Activated B cell treated with CpG ODN at 0.5 μM for 24 hours (primary cell): ENCODE measurements around the gene ATP2B1. TPM values are rescaled to one million over a fixed set of nuclear protein-coding genes. Genes with fewer than 3 reads are reported as not detected.

Experiments used
- ATAC-seq: fragments of 200-7000 bp; cut with Tn5 transposase; one replicate; pipeline ENCODE4 v1.10.0; 2021; ENCODE audit warnings: low read depth, mild to moderate bottlenecking, moderate library complexity
- CTCF ChIA-PET: fragments of 350-600 bp; sonication (Branson Sonifier 250); formaldehyde crosslinking; loops from one replicate; lab custom pipeline; 2021; ENCODE audit warnings: antibody characterized with exemption; lab: Charles Lee
- POLR2A ChIA-PET: fragments of 350-600 bp; sonication (Branson Sonifier 250); formaldehyde crosslinking; loops from one replicate; lab custom pipeline; 2021; ENCODE audit warnings: antibody characterized with exemption; lab: Charles Lee
- DNase-seq: peaks from one replicate; pipeline ENCODE4 v3.0.0; 2022
- H3K27ac Mint-ChIP-seq: one replicate; pipeline ENCODE4 v1.8.0; 2020; ENCODE audit warnings: mixed read lengths
- H3K27me3 Mint-ChIP-seq: one replicate; pipeline ENCODE4 v1.8.0; 2021; ENCODE audit warnings: mixed read lengths
- H3K36me3 Mint-ChIP-seq: one replicate; pipeline ENCODE4 v1.8.0; 2021; ENCODE audit warnings: low read depth, mixed read lengths
- H3K4me1 Mint-ChIP-seq: one replicate; pipeline ENCODE4 v1.8.0; 2021; ENCODE audit warnings: mixed read lengths
- H3K4me3 Mint-ChIP-seq: one replicate; pipeline ENCODE4 v1.8.0; 2020; ENCODE audit warnings: mild to moderate bottlenecking, mixed read lengths
- H3K9me3 Mint-ChIP-seq: one replicate; pipeline ENCODE4 v1.8.0; 2020; ENCODE audit warnings: mixed read lengths
- CTCF ChIP-seq: fragments of 200-600 bp; IDR thresholded peaks from one replicate; pipeline ENCODE4 v1.8.0; 2022; ENCODE audit warnings: antibody characterized with exemption, mild to moderate bottlenecking
- intact Hi-C: fragments of 100-400 bp; cut with micrococcal nuclease; formaldehyde crosslinking; loops from one replicate; pipeline ENCODE4 v1.15.1; 2024
- total RNA-seq: library from RNA; stranded (reverse); gene quantifications from 2 replicates; pipeline ENCODE4 v1.2.3, GENCODE V29; 2022

Gene ATP2B1
- total RNA-seq, 1 donor from 2014 or later: 136 TPM

DNA sequence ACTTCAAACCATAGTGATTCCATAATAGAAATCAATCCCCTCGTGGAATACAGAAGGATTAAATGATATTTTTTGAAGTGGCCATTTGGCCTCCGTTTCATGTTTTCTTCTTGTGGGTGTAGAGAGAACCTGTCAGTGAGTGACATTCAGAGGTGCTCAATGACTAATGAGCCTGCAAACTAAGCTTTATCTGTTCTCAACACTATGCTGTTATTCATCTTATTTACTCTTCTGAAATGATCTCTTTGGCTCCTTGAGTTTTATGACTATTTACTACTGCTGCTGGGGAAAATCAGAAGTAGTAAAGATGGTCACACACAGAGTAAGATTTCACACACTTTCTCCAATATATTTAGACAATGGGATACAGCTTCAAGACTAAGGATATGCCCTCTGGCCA lies 30.4 kb downstream of the ATP2B1 start:
- no peaks in the 10 kb centered on the region for H3K27me3 Mint-ChIP-seq
- peak overlapping the region; percentile 5 for H3K4me3 Mint-ChIP-seq
- peaks cover 47% of the 10 kb centered on the region for H3K36me3 Mint-ChIP-seq
- H3K4me1 Mint-ChIP-seq: peaks cover 82% of the 10 kb centered on the region
- peak overlapping the region; percentile 15 for H3K27ac Mint-ChIP-seq
- intact Hi-C loops: loop anchor here (2.0 kb wide), 1 partner anchor 15 kb away; no protein-coding TSS in a partner anchor
- ATAC-seq (no peak), DNase-seq (no peak)
- peaks cover 31% of the 10 kb centered on the region for H3K9me3 Mint-ChIP-seq
- CTCF ChIA-PET: no interaction called here
- TF ChIP-seq CTCF: no peak
- POLR2A ChIA-PET: interaction anchor here (1.1 to 1.2 kb wide), 2 partner anchors 66 to 272 kb away, joined by 3 read pairs; no protein-coding TSS in a partner anchor

- Mint-ChIP-seq H3K27me3 (no peaks in the 10 kb centered on the region), H3K36me3 (peaks cover 35% of the 10 kb centered on the region), H3K27ac (peak overlapping the region; percentile 56), H3K4me1 (peaks cover 88% of the 10 kb centered on the region), H3K4me3 (no peak overlapping the region), H3K9me3 (peaks cover 20% of the 10 kb centered on the region)
- POLR2A ChIA-PET: no interaction called here
- no peak for TF ChIP-seq CTCF
- intact Hi-C loops: no loop called here
- DNase-seq (no peak), ATAC-seq (no peak)
- CTCF ChIA-PET: no interaction called here
Observed at GRCh38 chr12:89676930-89677329, 31.7 kb downstream of the ATP2B1 start.

DNA sequence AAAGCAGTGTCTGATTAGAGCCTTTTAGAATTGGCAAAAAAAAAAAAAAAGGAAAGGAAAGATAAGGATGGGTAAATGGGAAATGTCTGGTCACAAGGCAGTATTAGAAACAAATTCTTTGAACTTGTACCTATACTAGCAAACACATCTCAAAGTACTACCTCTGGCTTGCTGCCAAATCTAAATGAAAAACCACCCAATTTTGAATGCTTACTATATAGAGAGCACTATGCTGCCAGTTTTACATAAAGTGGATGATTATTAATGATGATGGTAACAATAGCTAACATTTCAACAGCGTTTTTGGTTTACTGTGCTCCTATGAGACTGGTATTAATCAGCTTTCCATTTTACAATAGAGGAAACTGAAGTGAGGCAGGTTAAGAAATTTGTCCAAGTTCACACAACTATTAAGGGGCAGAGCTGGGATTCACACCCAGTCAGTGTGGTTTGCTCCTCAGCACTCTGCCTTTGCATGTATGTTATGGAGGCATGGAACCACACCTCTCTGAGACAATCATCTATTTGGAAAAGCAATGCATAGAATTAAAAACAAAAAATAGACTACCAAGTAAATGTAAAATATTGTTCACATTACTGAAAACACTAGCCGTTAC lies 34.2 kb downstream of the ATP2B1 start:
- intact Hi-C loops: loop anchor here (2.0 kb wide), 1 partner anchor 14 kb away; no protein-coding TSS in a partner anchor
- H3K36me3 Mint-ChIP-seq: peaks cover 21% of the 10 kb centered on the region
- no peak for TF ChIP-seq CTCF
- POLR2A ChIA-PET: no interaction called here
- no peak overlapping the region for H3K4me3 Mint-ChIP-seq
- DNase-seq (no peak), ATAC-seq (no peak)
- peaks cover 4% of the 10 kb centered on the region for H3K9me3 Mint-ChIP-seq
- peak overlapping the region; percentile 24 for H3K27ac Mint-ChIP-seq
- H3K4me1 Mint-ChIP-seq: peaks cover 93% of the 10 kb centered on the region
- no peaks in the 10 kb centered on the region for H3K27me3 Mint-ChIP-seq
- CTCF ChIA-PET: no interaction called here

DNA sequence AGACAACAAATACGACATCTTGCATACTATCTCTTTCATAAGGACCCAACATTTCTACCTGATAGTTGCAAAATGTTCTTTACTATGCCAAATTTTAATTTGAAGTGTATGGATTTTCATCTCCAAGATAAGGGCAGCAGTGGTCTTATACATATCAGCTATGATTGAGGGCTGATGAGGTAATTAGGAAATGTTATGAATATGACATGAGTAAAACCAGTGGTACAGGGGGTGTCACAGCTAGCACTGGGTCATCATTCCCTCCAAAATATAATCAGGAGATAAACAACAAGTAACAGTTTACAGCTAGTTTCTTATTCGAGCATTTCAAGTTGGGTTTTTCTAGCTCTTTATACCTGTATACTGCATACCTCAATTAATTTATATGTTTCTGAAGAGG lies 35.0 kb downstream of the ATP2B1 start:
- Mint-ChIP-seq H3K27ac (peak overlapping the region; percentile 15), H3K27me3 (no peaks in the 10 kb centered on the region), H3K4me3 (no peak overlapping the region), H3K4me1 (peaks cover 93% of the 10 kb centered on the region), H3K9me3 (no peaks in the 10 kb centered on the region), H3K36me3 (peaks cover 28% of the 10 kb centered on the region)
- ATAC-seq: no peak
- no peak for TF ChIP-seq CTCF
- no peak for DNase-seq
- intact Hi-C loops: loop anchor here (2.0 kb wide), 2 partner anchors 15 to 17 kb away; no protein-coding TSS in a partner anchor
- CTCF ChIA-PET: no interaction called here
- POLR2A ChIA-PET: no interaction called here

GRCh38 chr12:89672589-89672979 lies 36.1 kb downstream of the ATP2B1 start:
- Mint-ChIP-seq H3K36me3 (peaks cover 30% of the 10 kb centered on the region), H3K9me3 (no peaks in the 10 kb centered on the region), H3K4me3 (peak overlapping the region; percentile 2), H3K4me1 (peaks cover 93% of the 10 kb centered on the region), H3K27me3 (no peaks in the 10 kb centered on the region), H3K27ac (peak overlapping the region; percentile 42)
- no peak for ATAC-seq
- CTCF ChIA-PET: no interaction called here
- no peak for TF ChIP-seq CTCF
- no peak for DNase-seq
- POLR2A ChIA-PET: no interaction called here
- intact Hi-C loops: loop anchor here (2.0 kb wide), 1 partner anchor 16 kb away; no protein-coding TSS in a partner anchor
